GM12878 (cell line): Measurements from ENCODE around the gene SH2B3. TPM values are rescaled to one million over a fixed set of nuclear protein-coding genes. Genes with fewer than 3 reads are reported as not detected.
A peak's percentile ranks its signal among the peaks of the same experiment; 100 is the strongest.

Experiments
- BHLHE40 ChIP-seq, 2 experiments: fragments of 450-650 bp in 1 of 2; IDR thresholded peaks; 2 replicates each; pipeline ENCODE4 v1.6.1; 2011 to 2017; ENCODE audit warnings: low read depth in 2 of 2, borderline replicate concordance in 1 of 2, improper control_type of control experiment in 1 of 2, low read length in 1 of 2, mild to moderate bottlenecking in 1 of 2
- CBFB ChIP-seq: IDR thresholded peaks from 2 replicates; pipeline ENCODE4 v1.6.1; 2016; ENCODE audit warnings: antibody characterized with exemption, low read depth
- CTCF ChIP-seq, 3 experiments: IDR thresholded peaks in 2 of 3; conservative IDR thresholded peaks in 1 of 3; 2 replicates each; pipeline ENCODE4 v1.5.1; 2011; ENCODE audit warnings: low read depth in 3 of 3, low read length in 3 of 3, mild to moderate bottlenecking in 3 of 3, control low read depth in 2 of 3, moderate library complexity in 2 of 3, inconsistent platforms in 1 of 3, mixed read lengths in 1 of 3; ENCODE audit not compliant: control insufficient read depth in 2 of 3, insufficient read depth in 1 of 3; ENCODE audit errors: extremely low read depth in 1 of 3
- EED ChIP-seq: sonication (generic); IDR thresholded peaks from 2 replicates; pipeline ENCODE4 v1.6.1; 2016; ENCODE audit warnings: antibody characterized with exemption, low read depth
- EGR1 ChIP-seq, 2 experiments: IDR thresholded peaks; 1 replicate in 1 of 2; 2 replicates in 1 of 2; pipeline ENCODE4 v1.6.1; 2011 to 2012; ENCODE audit warnings: low read depth in 2 of 2, low read length in 2 of 2, borderline replicate concordance in 1 of 2, mild to moderate bottlenecking in 1 of 2, moderate library complexity in 1 of 2
- ETV6 ChIP-seq, 2 experiments: fragments of 450-650 bp in 1 of 2; IDR thresholded peaks in 1 of 2; conservative IDR thresholded peaks in 1 of 2; 2 replicates each; pipeline ENCODE4 v1.6.1; 2014; ENCODE audit warnings: antibody characterized with exemption in 1 of 2, borderline replicate concordance in 1 of 2, low read depth in 1 of 2, mild to moderate bottlenecking in 1 of 2, moderate library complexity in 1 of 2
- FOS ChIP-seq: IDR thresholded peaks from 3 replicates; pipeline ENCODE4 v1.6.1; 2011; ENCODE audit warnings: borderline replicate concordance; ENCODE audit not compliant: insufficient read length; ENCODE audit errors: extremely low read depth
- HCFC1 ChIP-seq: fragments of 150-350 bp; IDR thresholded peaks from 2 replicates; pipeline ENCODE4 v1.6.1; 2014; ENCODE audit warnings: low read length
- IKZF1 ChIP-seq: fragments of 450-650 bp; conservative IDR thresholded peaks from 2 replicates; pipeline ENCODE4 v1.6.1; 2017; ENCODE audit warnings: antibody characterized with exemption, mild to moderate bottlenecking
- IRF4 ChIP-seq: IDR thresholded peaks from 2 replicates; pipeline ENCODE4 v1.6.1; 2011; ENCODE audit warnings: low read depth, low read length
- JUNB ChIP-seq: IDR thresholded peaks from 2 replicates; pipeline ENCODE4 v1.6.1; 2016; ENCODE audit warnings: antibody characterized with exemption, mild to moderate bottlenecking
- KDM1A ChIP-seq: fragments of 200-600 bp; sonication (generic); IDR thresholded peaks from 2 replicates; pipeline ENCODE4 v1.6.1; 2016; ENCODE audit warnings: borderline replicate concordance
- MTA2 ChIP-seq: fragments of 450-650 bp; IDR thresholded peaks from 2 replicates; pipeline ENCODE4 v1.6.1; 2016; ENCODE audit warnings: low read depth, mild to moderate bottlenecking, moderate library complexity
- NBN ChIP-seq: fragments of 450-650 bp; IDR thresholded peaks from 2 replicates; pipeline ENCODE4 v1.6.1; 2016
- NR2C1 ChIP-seq: fragments of 450-650 bp; IDR thresholded peaks from 2 replicates; pipeline ENCODE4 v1.6.1; 2017; ENCODE audit warnings: antibody characterized with exemption, mild to moderate bottlenecking, moderate library complexity
- NR2F1 ChIP-seq: fragments of 450-650 bp; conservative IDR thresholded peaks from 2 replicates; pipeline ENCODE4 v1.6.1; 2017; ENCODE audit warnings: mild to moderate bottlenecking
- PAX5 ChIP-seq: IDR thresholded peaks from 2 replicates; pipeline ENCODE4 v1.6.1; 2011; ENCODE audit warnings: low read depth, low read length, borderline replicate concordance
- POU2F2 ChIP-seq: IDR thresholded peaks from 3 replicates; pipeline ENCODE4 v1.6.1; 2011; ENCODE audit warnings: low read depth, mild to moderate bottlenecking, low read length, borderline replicate concordance
- RAD21 ChIP-seq: IDR thresholded peaks from 2 replicates; pipeline ENCODE4 v1.6.1; 2011; ENCODE audit warnings: mild to moderate bottlenecking, low read depth, low read length, moderate library complexity; ENCODE audit not compliant: insufficient read depth
- RB1 ChIP-seq: fragments of 450-650 bp; formaldehyde crosslinking; IDR thresholded peaks from 2 replicates; pipeline ENCODE4 v1.6.1; 2017; ENCODE audit warnings: mild to moderate bottlenecking, borderline replicate concordance
- RELA ChIP-seq: fragments of 450-650 bp; IDR thresholded peaks from 2 replicates; pipeline ENCODE4 v1.8.0; 2014; ENCODE audit warnings: borderline replicate concordance; ENCODE audit not compliant: partially characterized antibody
- RELB ChIP-seq: fragments of 450-650 bp; IDR thresholded peaks from 2 replicates; pipeline ENCODE4 v1.6.1; 2017; ENCODE audit warnings: low read depth, mild to moderate bottlenecking, moderate library complexity
- RFX5 ChIP-seq: IDR thresholded peaks from 2 replicates; pipeline ENCODE4 v1.6.1; 2011; ENCODE audit warnings: low read depth, low read length, improper control_type of control experiment
- SMARCA5 ChIP-seq: fragments of 450-650 bp; IDR thresholded peaks from 2 replicates; pipeline ENCODE4 v1.6.1; 2017; ENCODE audit warnings: mild to moderate bottlenecking
- SMC3 ChIP-seq: IDR thresholded peaks from 2 replicates; pipeline ENCODE4 v1.6.1; 2011; ENCODE audit warnings: low read length, improper control_type of control experiment, borderline replicate concordance
- TARDBP ChIP-seq: IDR thresholded peaks from 2 replicates; pipeline ENCODE4 v1.6.1; 2016; ENCODE audit warnings: borderline replicate concordance
- TBL1XR1 ChIP-seq: IDR thresholded peaks from 2 replicates; pipeline ENCODE4 v1.6.1; 2012; ENCODE audit warnings: low read depth, low read length, improper control_type of control experiment
- YY1 ChIP-seq: IDR thresholded peaks from 2 replicates; pipeline ENCODE4 v1.6.1; 2011; ENCODE audit warnings: low read depth, mild to moderate bottlenecking, low read length
- ZSCAN29 ChIP-seq: fragments of 450-650 bp; IDR thresholded peaks from 2 replicates; pipeline ENCODE4 v1.6.1; 2017; ENCODE audit warnings: mild to moderate bottlenecking, moderate library complexity
- polyA plus RNA-seq, 11 experiments: library from polyadenylated mRNA; depleted of rRNA in 4 of 11; unstranded in 6 of 11; stranded (reverse) in 5 of 11; fragments of >200 nt; fragmentation: Nextera tagmentation in 4 of 11; fragmentation: Illumina TruSeq in 1 of 11; extraction: Ambion mirVana in 4 of 11; extraction: Trizol in 1 of 11; gene quantifications; 1 replicate in 1 of 11; 2 replicates in 10 of 11; pipeline versions ENCODE4 v1.2.1 to v1.2.3, GENCODE V29; 2011 to 2016; ENCODE audit warnings: inconsistent platforms in 2 of 11, missing spikeins in 2 of 11, low read depth in 1 of 11
- total RNA-seq, 4 experiments: library from RNA; depleted of rRNA in 3 of 4; stranded (reverse); fragments of >200 nt in 3 of 4; fragmentation: Illumina TruSeq in 1 of 4; extraction: Trizol in 1 of 4; gene quantifications; 2 replicates each; pipeline versions ENCODE4 v1.2.1 to v1.2.3, GENCODE V29; 2013 to 2021

SH2B3 gene
- total and polyA plus RNA-seq, 10 of the 15 experiments (the other 5 are each of a cell fraction or from before 2014, with no cell fraction given) = 5.8 to 46.4 (median 23.3) TPM

GRCh38 chr12:111396726-111397445 is 8.8 kb upstream of the SH2B3 start (continued):
- 0 out of 2 replicates have a peak, but pooled peaks have one; percentile 22 for TF ChIP-seq RELB
- 0 out of 2 replicates have a peak, but pooled peaks have one; percentile 10 for TF ChIP-seq TBL1XR1
- 0 out of 2 replicates have a peak, but pooled peaks have one; percentile 44 for TF ChIP-seq CBFB
- peak; percentile 87 for TF ChIP-seq YY1
- TF ChIP-seq HCFC1 = no peak
- peak; percentile 73 for TF ChIP-seq EED
- TF ChIP-seq MTA2 = no peak
- TF ChIP-seq POU2F2 = 0 out of 3 replicates have a peak, but pooled peaks have one; percentile 18
- peak in 1 of 2 experiments; percentile 35; a peak in 1 of 4 replicates for TF ChIP-seq ETV6 (conservative IDR thresholded peaks at IDR 0.05 in 1 of 2, IDR thresholded peaks at IDR 0.05 in 1 of 2; ENCODE audit: borderline replicate concordance in 1 of 2, low read depth in 1 of 2)
- TF ChIP-seq TARDBP = 0 out of 2 replicates have a peak, but pooled peaks have one; percentile 40
- TF ChIP-seq NR2C1 = no peak
- peak; percentile 97 to 99 (median 99) for TF ChIP-seq CTCF (IDR thresholded peaks at IDR 0.05 in 2 of 3, conservative IDR thresholded peaks at IDR 0.05 in 1 of 3; ENCODE audit: control insufficient read depth in 2 of 3, extremely low read depth in 1 of 3, insufficient read depth in 1 of 3, low read depth in 3 of 3, low read length in 3 of 3)
- peak; percentile 95 for TF ChIP-seq SMARCA5
- TF ChIP-seq BHLHE40 (IDR thresholded peaks at IDR 0.05; ENCODE audit: borderline replicate concordance in 1 of 2, low read depth in 2 of 2, low read length in 1 of 2) = peak; percentile 84 to 89
- TF ChIP-seq KDM1A = no peak
- TF ChIP-seq IRF4 = peak; percentile 76; the same call in 1 of the 2 replicates
- TF ChIP-seq RB1 = 0 out of 2 replicates have a peak, but pooled peaks have one; percentile 54
- TF ChIP-seq IKZF1 = peak; percentile 83
- no peak for TF ChIP-seq ZSCAN29
- no peak for TF ChIP-seq FOS
- no peak; the same call in 1 of the 2 replicates for TF ChIP-seq PAX5
- TF ChIP-seq RAD21 = peak; percentile 92
- peak; percentile 99 for TF ChIP-seq SMC3
- TF ChIP-seq NBN = no peak
- peak; percentile 15 for TF ChIP-seq RELA
- TF ChIP-seq EGR1 (IDR thresholded peaks at IDR 0.05; ENCODE audit: borderline replicate concordance in 1 of 2, low read depth in 2 of 2, low read length in 2 of 2) = peak in 1 of 2 experiments; percentile 80; a peak in 2 of 3 replicates
- no peak for TF ChIP-seq RFX5
- TF ChIP-seq NR2F1 = peak; percentile 72
- TF ChIP-seq JUNB = no peak
